Epithelial cell of proximal tubule (primary cell): ENCODE results near the gene ENTREP1. TPM values are rescaled to one million over a fixed set of nuclear protein-coding genes. Genes with fewer than 3 reads are reported as not detected.
"Not testable (repeated sequence)": the region's sequence is repeated elsewhere in the genome, so short reads cannot be mapped to it uniquely, and the experiment has no call there.

ENCODE experiments used
- DNase-seq: peaks from one replicate; pipeline ENCODE4 v3.0.0-alpha.2; 2011; ENCODE audit warnings: low read depth
- H3K4me3 ChIP-seq: 2 replicates; pipeline ENCODE4 v1.5.1; 2011; ENCODE audit warnings: low read depth, mild to moderate bottlenecking, low read length
- CTCF ChIP-seq: conservative IDR thresholded peaks from 2 replicates; pipeline ENCODE4 v1.5.1; 2012; ENCODE audit warnings: low read depth, mild to moderate bottlenecking, low read length
- total RNA-seq: library from RNA; depleted of rRNA; stranded (reverse); fragments of >200 nt; gene quantifications from 2 replicates; pipeline ENCODE4 v1.2.3, GENCODE V29; 2015

ENTREP1 gene
- total RNA-seq, 1 donor from 2014 or later: 4.6 TPM

- no peak for TF ChIP-seq CTCF
- no peak for DNase-seq
- H3K4me3 ChIP-seq: no peak overlapping the region
These were observed 31.9 kb upstream of the ENTREP1 start for GRCh38 chr9:69293156-69293555.

GRCh38 chr9:69295872-69296552, 29.0 kb upstream of the ENTREP1 start:
- DNase-seq: no peak
- no peak overlapping the region for H3K4me3 ChIP-seq
- no peak for TF ChIP-seq CTCF

GRCh38 chr9:69297300-69297980, 27.6 kb upstream of the ENTREP1 start:
- TF ChIP-seq CTCF: no peak
- no peak for DNase-seq
- no peak overlapping the region for H3K4me3 ChIP-seq

GRCh38 chr9:69299315-69299714, 25.7 kb upstream of the ENTREP1 start:
- no peak for TF ChIP-seq CTCF
- no peak for DNase-seq
- no peak overlapping the region for H3K4me3 ChIP-seq

- no peak for TF ChIP-seq CTCF
- no peak overlapping the region for H3K4me3 ChIP-seq
- DNase-seq: no peak
These were observed 25.2 kb upstream of the ENTREP1 start for GRCh38 chr9:69299826-69300225.

- no peak for DNase-seq
- TF ChIP-seq CTCF: no peak
These were observed 21.7 kb upstream of the ENTREP1 start for GRCh38 chr9:69303331-69303730.

GRCh38 chr9:69306895-69307445, 18.0 kb upstream of the ENTREP1 start:
- not testable (repeated sequence) for H3K4me3 ChIP-seq, DNase-seq

More at GRCh38 chr9:69303331-69303730, 21.7 kb upstream of the ENTREP1 start:
- H3K4me3 ChIP-seq: no peak overlapping the region
